ENCODE data around the gene ZNF513.
"Not testable (repeated sequence)": the region's sequence is repeated elsewhere in the genome, so short reads cannot be mapped to it uniquely, and the experiment has no call there.

Gene ZNF513

DNA sequence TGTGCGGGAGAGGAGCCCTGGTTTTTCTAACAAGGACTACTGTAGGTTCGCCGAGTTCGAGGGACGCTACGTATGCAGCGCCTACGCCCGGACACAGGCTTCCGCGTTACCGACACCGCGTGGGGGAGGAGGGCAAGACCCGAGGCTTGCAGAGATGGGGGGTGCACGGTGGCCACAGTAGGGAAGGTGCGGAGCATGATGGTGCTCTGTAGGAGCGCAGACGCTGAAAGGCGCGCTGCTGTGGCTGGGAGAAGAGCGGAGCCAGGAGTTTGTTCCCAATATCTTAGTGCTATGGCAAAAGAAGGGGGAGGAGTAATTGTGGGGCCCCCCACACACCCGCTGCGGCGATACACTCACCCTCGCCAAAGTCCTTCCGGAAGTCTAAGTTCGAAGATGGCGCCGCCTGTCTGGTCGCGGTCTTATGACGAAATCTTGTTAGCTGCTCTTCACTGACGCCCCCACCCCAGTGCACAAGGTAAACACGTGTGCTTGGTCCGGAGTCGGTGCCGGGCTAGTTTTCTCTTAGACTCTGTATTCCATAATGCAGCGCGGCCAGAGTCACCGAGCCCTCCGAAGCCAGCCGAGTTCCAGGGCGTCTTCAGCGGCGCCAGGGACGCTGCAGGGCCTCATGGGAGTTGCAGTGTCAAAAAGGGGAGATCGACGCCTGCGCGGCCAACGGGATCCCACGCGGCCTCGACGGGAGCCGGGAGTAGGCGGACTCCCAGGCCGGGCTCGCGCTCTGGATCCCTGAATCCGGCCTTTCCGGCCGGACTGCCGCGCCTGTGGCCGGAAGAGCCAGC is 24.0 kb downstream of the ZNF513 start, which contains the start of gene GTF3C2:
Gene GTF3C2, minus strand, starts transcription at position 383 of the 800 bp plus-strand sequence. CDS start 13,210 bp downstream, outside the sequence.
- Mint-ChIP-seq H3K27ac (peak within 1 kb of the TSS; percentile 98 to 99), H3K4me1 (ENCODE audit: low read depth in 2 of 2) (peaks cover 30 to 52% of the 10 kb centered on the region in 2 donors), H3K27me3 (no peaks in the 10 kb centered on the region), H3K9me3 (no peaks in the 10 kb centered on the region), H3K4me3 (peak within 1 kb of the TSS; percentile 95 to 98), H3K36me3 (ENCODE audit: insufficient read depth) (peaks cover 26% of the 10 kb centered on the region)
- ATAC-seq (replicated peaks) (peak; percentile 79), DNase-seq (peak; percentile 90 to 93 (median 92))

DNA sequence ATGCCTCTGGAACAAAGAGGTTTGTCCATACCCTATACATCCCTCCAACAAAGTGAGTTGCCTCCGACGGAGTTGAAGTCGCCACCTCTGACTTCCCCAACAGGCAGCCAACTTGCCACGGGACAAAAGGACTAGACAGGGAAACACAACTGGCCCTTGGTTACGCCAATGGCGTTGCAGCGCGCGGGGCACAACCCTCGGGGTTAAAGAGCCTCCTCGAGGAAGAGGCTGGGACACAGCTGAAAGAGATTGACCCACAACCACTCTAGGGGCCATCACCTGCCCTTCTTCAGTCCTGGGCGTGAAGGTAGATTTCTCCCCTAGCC is 24.5 kb downstream of the ZNF513 start:
- peaks cover 30 to 55% of the 10 kb centered on the region in 2 donors for H3K4me1 Mint-ChIP-seq (ENCODE audit: low read depth in 2 of 2)
- peak overlapping the region; percentile 98 to 99 for H3K27ac Mint-ChIP-seq
- DNase-seq = peak in 1 of 3 experiments; percentile 25
- H3K36me3 Mint-ChIP-seq (ENCODE audit: insufficient read depth) = peaks cover 25% of the 10 kb centered on the region
- H3K4me3 Mint-ChIP-seq = peak overlapping the region; percentile 95 to 98
- no peaks in the 10 kb centered on the region for H3K9me3 Mint-ChIP-seq
- peak; percentile 25 for ATAC-seq (replicated peaks)
- no peaks in the 10 kb centered on the region for H3K27me3 Mint-ChIP-seq

GRCh38 chr2:27354597-27354927 is 26.0 kb downstream of the ZNF513 start:
- no peaks in the 10 kb centered on the region for H3K27me3 Mint-ChIP-seq
- H3K9me3 Mint-ChIP-seq = no peaks in the 10 kb centered on the region
- H3K36me3 Mint-ChIP-seq (ENCODE audit: insufficient read depth) = peaks cover 18% of the 10 kb centered on the region
- H3K27ac Mint-ChIP-seq = peak overlapping the region in 1 of 2 donors; percentile 26
- no peak for ATAC-seq (replicated peaks)
- DNase-seq = no peak
- H3K4me3 Mint-ChIP-seq = peak overlapping the region in 1 of 2 donors; percentile 33
- peaks cover 33 to 59% of the 10 kb centered on the region in 2 donors for H3K4me1 Mint-ChIP-seq (ENCODE audit: low read depth in 2 of 2)

- Mint-ChIP-seq H3K27ac (peak overlapping the region in 1 of 2 donors; percentile 26), H3K36me3 (ENCODE audit: insufficient read depth) (peaks cover 22% of the 10 kb centered on the region), H3K9me3 (no peaks in the 10 kb centered on the region), H3K4me1 (ENCODE audit: low read depth in 2 of 2) (peaks cover 33 to 59% of the 10 kb centered on the region in 2 donors), H3K27me3 (no peaks in the 10 kb centered on the region), H3K4me3 (peak overlapping the region in 1 of 2 donors; percentile 33)
- ATAC-seq (replicated peaks) (no peak), DNase-seq (no peak)
These were observed 26.6 kb downstream of the ZNF513 start for GRCh38 chr2:27353762-27354596.

DNA sequence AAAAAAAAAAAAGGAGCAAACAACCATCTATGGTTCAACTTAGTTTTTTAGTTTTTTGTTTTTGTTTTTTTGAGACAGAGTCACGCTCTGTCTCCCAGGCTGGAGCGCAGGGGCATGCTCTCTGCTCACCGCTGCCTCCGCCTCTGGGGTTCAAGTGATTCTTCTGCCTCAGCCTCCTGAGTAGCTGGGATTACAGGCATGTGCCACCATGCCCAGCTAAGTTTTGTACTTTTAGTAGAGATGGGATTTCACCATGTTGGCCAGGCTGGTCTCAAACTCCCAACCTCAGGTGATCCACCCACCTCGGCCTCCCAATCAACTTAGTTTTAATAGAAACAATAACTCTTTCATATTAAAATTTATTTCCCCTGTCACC is 27.2 kb downstream of the ZNF513 start:
- Mint-ChIP-seq H3K27ac (peak overlapping the region in 1 of 2 donors; percentile 26), H3K36me3 (ENCODE audit: insufficient read depth) (peaks cover 23% of the 10 kb centered on the region), H3K4me1 (ENCODE audit: low read depth in 2 of 2) (peaks cover 29 to 55% of the 10 kb centered on the region in 2 donors)
- not testable (repeated sequence) for H3K4me3 Mint-ChIP-seq; ATAC-seq (replicated peaks); DNase-seq; H3K27me3 Mint-ChIP-seq; H3K9me3 Mint-ChIP-seq

GRCh38 chr2:27351802-27352598 is 28.5 kb downstream of the ZNF513 start:
- no peak for DNase-seq
- no peak for ATAC-seq (replicated peaks)
- Mint-ChIP-seq H3K27ac (peak overlapping the region; percentile 4 to 52), H3K36me3 (ENCODE audit: insufficient read depth) (peaks cover 20% of the 10 kb centered on the region), H3K4me1 (ENCODE audit: low read depth in 2 of 2) (peaks cover 31 to 52% of the 10 kb centered on the region in 2 donors), H3K9me3 (no peaks in the 10 kb centered on the region), H3K4me3 (no peak overlapping the region), H3K27me3 (no peaks in the 10 kb centered on the region)

DNA sequence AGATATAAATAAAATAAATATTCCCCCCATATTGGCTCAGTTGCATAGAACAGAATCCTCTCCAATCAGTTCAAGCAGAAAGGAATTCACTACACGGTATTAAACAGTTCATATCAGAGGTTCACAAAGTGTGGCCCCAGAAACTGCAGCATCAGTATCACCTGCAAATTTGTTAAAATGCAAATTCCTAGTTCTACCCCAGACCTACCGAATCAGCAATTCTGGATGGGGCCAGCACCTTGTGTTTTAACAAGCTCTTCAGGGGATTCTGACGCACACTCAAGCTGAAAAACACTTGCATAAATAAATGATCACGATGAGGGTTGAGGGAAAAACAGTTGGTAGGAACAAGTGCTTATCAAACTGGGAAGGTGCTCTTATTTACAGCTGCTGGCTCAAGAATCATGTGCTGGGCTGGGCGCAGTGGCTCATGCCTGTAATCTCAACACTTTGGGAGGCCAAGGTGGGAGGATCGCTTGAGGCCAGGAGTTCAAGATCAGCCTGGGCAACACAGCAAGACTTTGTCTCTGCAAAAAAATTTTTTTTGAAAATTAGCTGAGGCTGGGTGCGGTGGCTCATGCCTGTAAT is 30.3 kb downstream of the ZNF513 start:
- H3K4me1 Mint-ChIP-seq (ENCODE audit: low read depth in 2 of 2) = peaks cover 31 to 45% of the 10 kb centered on the region in 2 donors
- no peaks in the 10 kb centered on the region for H3K27me3 Mint-ChIP-seq
- H3K9me3 Mint-ChIP-seq = no peaks in the 10 kb centered on the region
- ATAC-seq (replicated peaks) (no peak), DNase-seq (no peak)
- H3K27ac Mint-ChIP-seq = no peak overlapping the region
- H3K4me3 Mint-ChIP-seq = no peak overlapping the region
- H3K36me3 Mint-ChIP-seq (ENCODE audit: insufficient read depth) = peaks cover 8% of the 10 kb centered on the region

DNA sequence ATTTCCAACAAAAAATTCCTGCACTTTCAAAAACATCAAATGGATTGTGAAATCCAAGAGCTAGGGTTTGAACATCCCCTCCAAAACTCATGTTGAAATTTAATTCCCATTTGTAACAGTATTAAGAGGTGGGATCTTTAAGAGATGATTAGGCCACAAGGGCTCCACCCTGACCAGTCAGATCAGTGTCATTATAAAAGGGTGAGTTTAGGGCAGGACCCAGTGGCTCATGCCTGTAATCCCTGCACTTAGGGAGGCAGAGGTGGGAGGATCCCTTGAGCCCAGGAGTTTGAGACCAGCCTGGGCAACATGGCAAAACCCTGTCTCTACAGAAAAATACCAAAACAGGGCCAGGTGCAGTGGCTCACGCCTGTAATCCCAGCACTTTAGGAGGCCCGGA is 32.9 kb downstream of the ZNF513 start:
- no peak overlapping the region for H3K4me3 Mint-ChIP-seq
- no peak for ATAC-seq (replicated peaks)

GRCh38 chr2:27336173-27336572 is 44.4 kb downstream of the ZNF513 start:
- H3K4me1 Mint-ChIP-seq (ENCODE audit: low read depth in 2 of 2) = no peaks in the 10 kb centered on the region
- H3K4me3 Mint-ChIP-seq = no peak overlapping the region
- no peaks in the 10 kb centered on the region for H3K27me3 Mint-ChIP-seq
- DNase-seq (no peak), ATAC-seq (replicated peaks) (no peak)
- no peaks in the 10 kb centered on the region for H3K9me3 Mint-ChIP-seq
- peaks cover 47% of the 10 kb centered on the region for H3K36me3 Mint-ChIP-seq (ENCODE audit: insufficient read depth)
- peak overlapping the region in 1 of 2 donors; percentile 55 for H3K27ac Mint-ChIP-seq

More for the DNA sequence above, 32.9 kb downstream of the ZNF513 start:
- H3K9me3 Mint-ChIP-seq = no peaks in the 10 kb centered on the region
- H3K4me1 Mint-ChIP-seq (ENCODE audit: low read depth in 2 of 2) = peaks cover 25 to 37% of the 10 kb centered on the region in 2 donors
- H3K27me3 Mint-ChIP-seq = no peaks in the 10 kb centered on the region
- H3K27ac Mint-ChIP-seq = no peak overlapping the region
- H3K36me3 Mint-ChIP-seq (ENCODE audit: insufficient read depth) = peaks cover 18% of the 10 kb centered on the region
- no peak for DNase-seq

GRCh38 chr2:27335311-27335710 is 45.2 kb downstream of the ZNF513 start:
- no peaks in the 10 kb centered on the region for H3K27me3 Mint-ChIP-seq
- DNase-seq (no peak), ATAC-seq (replicated peaks) (no peak)
- H3K4me1 Mint-ChIP-seq (ENCODE audit: low read depth in 2 of 2) = no peaks in the 10 kb centered on the region
- H3K36me3 Mint-ChIP-seq (ENCODE audit: insufficient read depth) = peaks cover 41% of the 10 kb centered on the region
- no peaks in the 10 kb centered on the region for H3K9me3 Mint-ChIP-seq
- peak overlapping the region in 1 of 2 donors; percentile 12 for H3K27ac Mint-ChIP-seq
- H3K4me3 Mint-ChIP-seq = no peak overlapping the region

All from effector memory CD8-positive, alpha-beta T cell (primary cell).